ENCODE results near the gene OCA2.

OCA2 gene

DNA sequence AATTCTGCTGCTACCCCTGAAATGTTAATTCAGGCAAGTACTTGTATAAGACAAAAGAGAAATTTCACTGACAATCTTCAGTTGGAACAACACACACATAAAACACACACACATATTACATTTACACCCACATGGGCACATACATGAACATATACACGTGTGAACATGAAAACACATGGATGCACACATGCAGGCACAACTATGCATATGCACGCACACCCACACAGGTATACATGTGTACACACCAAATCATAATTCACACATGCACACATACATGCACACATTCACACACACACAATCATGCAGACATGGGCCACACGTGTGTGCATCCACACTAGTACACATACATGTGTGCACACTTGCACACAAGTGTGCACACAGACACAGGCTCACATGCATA is 277.8 kb downstream of the OCA2 start:
- no peaks in the 10 kb centered on the region for H3K36me3 ChIP-seq (ENCODE audit: control insufficient read depth, insufficient read depth, low read length)
- H3K4me1 ChIP-seq (ENCODE audit: control insufficient read depth, insufficient read depth, low read length), result no peaks in the 10 kb centered on the region
- no peaks in the 10 kb centered on the region for H3K27me3 ChIP-seq (ENCODE audit: control insufficient read depth, insufficient read depth, low read length)
- H3K27ac ChIP-seq (ENCODE audit: low read depth, low read length), result no peak overlapping the region
- no peak overlapping the region for H3K4me3 ChIP-seq (ENCODE audit: low read length)
- no peak overlapping the region for H3K9ac ChIP-seq (ENCODE audit: low read length)

DNA sequence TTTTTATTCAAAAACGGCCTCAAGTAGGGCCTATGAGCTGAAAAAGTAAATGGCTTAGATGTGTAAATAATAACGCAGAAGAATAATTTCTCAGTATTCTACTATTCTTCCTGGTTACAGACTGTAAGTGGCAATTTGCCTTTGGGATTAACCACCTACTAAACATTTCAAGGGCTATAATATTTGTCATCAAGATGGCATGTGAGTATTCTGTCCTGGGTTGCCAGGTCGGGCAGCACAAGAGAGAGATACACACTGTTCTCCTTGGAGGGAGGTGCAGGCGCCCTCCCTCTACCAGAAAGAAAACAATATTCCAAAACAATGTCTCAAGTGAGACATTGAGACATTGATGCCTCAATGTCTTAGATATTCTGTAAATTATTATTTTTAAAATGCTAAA is 278.4 kb downstream of the OCA2 start:
- Histone ChIP-seq H3K27me3 (ENCODE audit: control insufficient read depth, insufficient read depth, low read length) (no peaks in the 10 kb centered on the region), H3K4me3 (ENCODE audit: low read length) (no peak overlapping the region), H3K36me3 (ENCODE audit: control insufficient read depth, insufficient read depth, low read length) (no peaks in the 10 kb centered on the region), H3K27ac (ENCODE audit: low read depth, low read length) (no peak overlapping the region), H3K4me1 (ENCODE audit: control insufficient read depth, insufficient read depth, low read length) (no peaks in the 10 kb centered on the region), H3K9ac (ENCODE audit: low read length) (no peak overlapping the region)

DNA sequence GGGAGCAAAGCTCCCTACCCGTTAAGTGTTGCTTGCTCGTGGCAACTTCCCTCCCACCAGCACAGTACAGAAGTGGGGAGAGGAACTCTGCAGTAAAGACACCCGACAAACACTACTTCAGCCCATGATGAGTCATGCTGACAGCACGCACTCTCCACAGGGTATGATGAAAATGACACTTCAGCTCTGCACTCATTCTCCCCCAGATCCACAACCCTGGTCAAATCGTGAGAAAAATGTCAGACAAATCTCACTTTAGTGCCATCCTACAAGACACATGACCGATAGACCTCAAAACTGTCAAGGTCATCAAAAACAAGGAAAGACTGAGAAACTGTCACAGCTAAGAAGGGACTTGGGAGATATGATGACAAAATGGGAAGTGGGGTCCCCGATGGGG is 278.9 kb downstream of the OCA2 start:
- no peak overlapping the region for H3K4me3 ChIP-seq (ENCODE audit: low read length)
- no peak overlapping the region for H3K27ac ChIP-seq (ENCODE audit: low read depth, low read length)
- no peaks in the 10 kb centered on the region for H3K27me3 ChIP-seq (ENCODE audit: control insufficient read depth, insufficient read depth, low read length)
- no peak overlapping the region for H3K9ac ChIP-seq (ENCODE audit: low read length)
- H3K36me3 ChIP-seq (ENCODE audit: control insufficient read depth, insufficient read depth, low read length), result no peaks in the 10 kb centered on the region
- no peaks in the 10 kb centered on the region for H3K4me1 ChIP-seq (ENCODE audit: control insufficient read depth, insufficient read depth, low read length)

DNA sequence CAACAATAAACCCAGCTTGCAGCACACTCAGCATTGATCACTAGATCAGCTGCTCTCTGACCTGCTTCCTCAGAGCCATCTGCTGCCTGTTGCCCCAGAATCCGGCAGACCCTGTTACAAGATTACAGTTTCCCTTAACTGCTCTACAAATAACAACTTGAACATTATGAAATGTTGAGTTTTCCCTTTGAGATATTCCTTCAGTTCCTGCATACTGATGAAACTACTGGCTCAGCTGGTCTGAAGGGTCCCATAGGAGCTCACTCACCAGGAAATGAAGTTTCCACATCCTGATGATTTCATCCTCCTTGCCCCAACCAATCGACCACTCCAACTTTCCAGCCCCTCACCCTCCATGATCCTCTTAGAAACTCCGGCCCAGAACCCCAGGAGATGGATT is 281.9 kb downstream of the OCA2 start:
- Histone ChIP-seq H3K9ac (ENCODE audit: low read length) (no peak overlapping the region), H3K4me1 (ENCODE audit: control insufficient read depth, insufficient read depth, low read length) (no peaks in the 10 kb centered on the region), H3K27ac (ENCODE audit: low read depth, low read length) (no peak overlapping the region), H3K27me3 (ENCODE audit: control insufficient read depth, insufficient read depth, low read length) (no peaks in the 10 kb centered on the region), H3K36me3 (ENCODE audit: control insufficient read depth, insufficient read depth, low read length) (no peaks in the 10 kb centered on the region), H3K4me3 (ENCODE audit: low read length) (no peak overlapping the region)

GRCh38 chr15:27816790-27817189 is 282.3 kb downstream of the OCA2 start:
- Histone ChIP-seq H3K27ac (ENCODE audit: low read depth, low read length) (no peak overlapping the region), H3K4me3 (ENCODE audit: low read length) (no peak overlapping the region), H3K36me3 (ENCODE audit: control insufficient read depth, insufficient read depth, low read length) (no peaks in the 10 kb centered on the region), H3K4me1 (ENCODE audit: control insufficient read depth, insufficient read depth, low read length) (no peaks in the 10 kb centered on the region), H3K27me3 (ENCODE audit: control insufficient read depth, insufficient read depth, low read length) (no peaks in the 10 kb centered on the region), H3K9ac (ENCODE audit: low read length) (no peak overlapping the region)

GRCh38 chr15:27815035-27815434 is 284.1 kb downstream of the OCA2 start:
- Histone ChIP-seq H3K27me3 (ENCODE audit: control insufficient read depth, insufficient read depth, low read length) (no peaks in the 10 kb centered on the region), H3K4me1 (ENCODE audit: control insufficient read depth, insufficient read depth, low read length) (no peaks in the 10 kb centered on the region), H3K4me3 (ENCODE audit: low read length) (no peak overlapping the region), H3K9ac (ENCODE audit: low read length) (no peak overlapping the region), H3K27ac (ENCODE audit: low read depth, low read length) (no peak overlapping the region), H3K36me3 (ENCODE audit: control insufficient read depth, insufficient read depth, low read length) (no peaks in the 10 kb centered on the region)

- no peaks in the 10 kb centered on the region for H3K4me1 ChIP-seq (ENCODE audit: control insufficient read depth, insufficient read depth, low read length)
- no peak overlapping the region for H3K4me3 ChIP-seq (ENCODE audit: low read length)
- no peaks in the 10 kb centered on the region for H3K27me3 ChIP-seq (ENCODE audit: control insufficient read depth, insufficient read depth, low read length)
- H3K9ac ChIP-seq (ENCODE audit: low read length), result no peak overlapping the region
- no peaks in the 10 kb centered on the region for H3K36me3 ChIP-seq (ENCODE audit: control insufficient read depth, insufficient read depth, low read length)
- H3K27ac ChIP-seq (ENCODE audit: low read depth, low read length), result no peak overlapping the region
Observed at GRCh38 chr15:27813139-27813538, 286.0 kb downstream of the OCA2 start.

GRCh38 chr15:27808182-27808581 is 290.9 kb downstream of the OCA2 start:
- no peaks in the 10 kb centered on the region for H3K36me3 ChIP-seq (ENCODE audit: control insufficient read depth, insufficient read depth, low read length)
- no peaks in the 10 kb centered on the region for H3K4me1 ChIP-seq (ENCODE audit: control insufficient read depth, insufficient read depth, low read length)
- no peak overlapping the region for H3K27ac ChIP-seq (ENCODE audit: low read depth, low read length)
- H3K9ac ChIP-seq (ENCODE audit: low read length), result no peak overlapping the region
- H3K4me3 ChIP-seq (ENCODE audit: low read length), result no peak overlapping the region
- H3K27me3 ChIP-seq (ENCODE audit: control insufficient read depth, insufficient read depth, low read length), result no peaks in the 10 kb centered on the region

GRCh38 chr15:27807335-27807734 is 291.8 kb downstream of the OCA2 start:
- Histone ChIP-seq H3K27ac (ENCODE audit: low read depth, low read length) (no peak overlapping the region), H3K36me3 (ENCODE audit: control insufficient read depth, insufficient read depth, low read length) (no peaks in the 10 kb centered on the region), H3K4me1 (ENCODE audit: control insufficient read depth, insufficient read depth, low read length) (no peaks in the 10 kb centered on the region), H3K9ac (ENCODE audit: low read length) (no peak overlapping the region), H3K27me3 (ENCODE audit: control insufficient read depth, insufficient read depth, low read length) (no peaks in the 10 kb centered on the region), H3K4me3 (ENCODE audit: low read length) (no peak overlapping the region)

DNA sequence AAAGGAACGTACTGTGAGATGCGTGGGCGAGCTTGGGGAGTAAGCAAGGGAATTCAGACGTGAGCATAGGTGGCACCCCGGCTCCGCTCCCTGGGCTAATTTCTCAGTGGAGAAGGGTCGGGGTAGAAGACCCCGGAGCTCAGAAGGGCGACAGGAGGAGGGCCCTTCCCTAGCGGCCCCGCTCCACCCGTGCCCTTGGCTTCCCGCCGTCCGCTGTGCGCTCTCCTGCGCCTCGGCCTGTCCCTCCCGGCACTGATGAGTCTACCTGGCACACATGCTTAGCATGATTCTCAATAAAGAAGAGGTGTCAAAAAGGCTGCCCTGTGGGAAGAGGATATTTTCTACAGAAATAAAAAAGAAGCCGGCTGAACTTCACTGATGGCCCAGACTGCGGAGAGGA is 292.7 kb downstream of the OCA2 start:
- Histone ChIP-seq H3K36me3 (ENCODE audit: control insufficient read depth, insufficient read depth, low read length) (no peaks in the 10 kb centered on the region), H3K4me1 (ENCODE audit: control insufficient read depth, insufficient read depth, low read length) (no peaks in the 10 kb centered on the region), H3K9ac (ENCODE audit: low read length) (no peak overlapping the region), H3K4me3 (ENCODE audit: low read length) (no peak overlapping the region), H3K27ac (ENCODE audit: low read depth, low read length) (no peak overlapping the region), H3K27me3 (ENCODE audit: control insufficient read depth, insufficient read depth, low read length) (no peaks in the 10 kb centered on the region)

- no peaks in the 10 kb centered on the region for H3K4me1 ChIP-seq (ENCODE audit: control insufficient read depth, insufficient read depth, low read length)
- H3K9ac ChIP-seq (ENCODE audit: low read length), result no peak overlapping the region
- H3K4me3 ChIP-seq (ENCODE audit: low read length), result no peak overlapping the region
- no peak overlapping the region for H3K27ac ChIP-seq (ENCODE audit: low read depth, low read length)
- no peaks in the 10 kb centered on the region for H3K36me3 ChIP-seq (ENCODE audit: control insufficient read depth, insufficient read depth, low read length)
- no peaks in the 10 kb centered on the region for H3K27me3 ChIP-seq (ENCODE audit: control insufficient read depth, insufficient read depth, low read length)
Observed at GRCh38 chr15:27805261-27806220, 293.6 kb downstream of the OCA2 start.

GRCh38 chr15:27804569-27805260 is 294.4 kb downstream of the OCA2 start:
- no peaks in the 10 kb centered on the region for H3K27me3 ChIP-seq (ENCODE audit: control insufficient read depth, insufficient read depth, low read length)
- no peak overlapping the region for H3K9ac ChIP-seq (ENCODE audit: low read length)
- H3K4me1 ChIP-seq (ENCODE audit: control insufficient read depth, insufficient read depth, low read length), result no peaks in the 10 kb centered on the region
- no peak overlapping the region for H3K4me3 ChIP-seq (ENCODE audit: low read length)
- no peak overlapping the region for H3K27ac ChIP-seq (ENCODE audit: low read depth, low read length)
- H3K36me3 ChIP-seq (ENCODE audit: control insufficient read depth, insufficient read depth, low read length), result no peaks in the 10 kb centered on the region
